PC-9 (cell line): ENCODE measurements around the gene NXPH2.

Source experiments
- CTCF ChIP-seq: fragments of 200-600 bp; sonication (generic); conservative IDR thresholded peaks from 2 replicates; pipeline ENCODE4 v1.6.1; 2017; ENCODE audit warnings: mixed run types, antibody characterized with exemption, mild to moderate bottlenecking, moderate library complexity
- EZH2 ChIP-seq: fragments of 200-600 bp; sonication (generic); IDR thresholded peaks from 2 replicates; pipeline ENCODE4 v1.8.0; 2017; ENCODE audit warnings: antibody characterized with exemption, low read depth

- TF ChIP-seq CTCF: no peak
- no peak for TF ChIP-seq EZH2
Observed at GRCh38 chr2:138718405-138718804, 61.8 kb downstream of the NXPH2 start.
